LNCAP (cell line): ENCODE data around the gene KLHL33.

Experiments
- CTCF ChIP-seq: fragments of 450-650 bp; IDR thresholded peaks from 2 replicates; pipeline ENCODE4 v1.5.1; 2017; ENCODE audit warnings: mild to moderate bottlenecking

Gene KLHL33

DNA sequence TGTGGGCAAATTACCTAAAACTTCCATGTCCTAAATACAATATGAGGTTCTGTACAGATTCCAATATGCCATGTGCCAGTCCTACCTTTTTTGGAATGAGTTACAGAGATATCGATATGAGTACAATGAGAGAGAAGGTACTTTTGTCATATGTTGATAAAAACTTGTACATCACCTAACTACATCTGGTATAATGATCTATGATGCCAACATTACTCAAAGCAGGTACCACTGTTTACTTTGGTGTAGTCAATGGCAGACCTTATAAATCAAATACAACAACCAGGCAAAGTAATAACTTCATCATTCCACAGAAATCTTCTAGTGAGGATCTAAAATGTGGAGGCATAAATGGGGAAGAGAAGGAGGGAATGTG lies 35.4 kb downstream of the KLHL33 start:
- TF ChIP-seq CTCF, result no peak

DNA sequence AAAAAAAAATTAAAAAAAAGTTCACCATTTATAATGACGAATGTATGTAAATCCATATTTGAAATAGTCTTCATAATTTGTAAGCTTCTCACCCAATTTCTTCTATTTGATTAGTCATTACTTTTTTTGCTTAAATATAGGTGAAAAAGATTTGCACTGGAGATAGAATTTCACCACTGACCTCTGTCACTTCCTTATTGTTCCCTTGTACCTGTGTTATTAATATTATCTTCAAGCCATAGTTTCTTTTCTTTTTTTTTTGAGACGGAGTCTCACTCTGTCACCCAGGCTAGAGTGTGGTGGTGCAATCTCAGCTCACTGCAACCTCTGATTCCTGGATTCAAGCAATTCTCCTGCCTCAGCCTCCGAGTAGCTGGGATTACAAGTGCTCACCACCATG lies 38.5 kb downstream of the KLHL33 start:
- TF ChIP-seq CTCF, result no peak

DNA sequence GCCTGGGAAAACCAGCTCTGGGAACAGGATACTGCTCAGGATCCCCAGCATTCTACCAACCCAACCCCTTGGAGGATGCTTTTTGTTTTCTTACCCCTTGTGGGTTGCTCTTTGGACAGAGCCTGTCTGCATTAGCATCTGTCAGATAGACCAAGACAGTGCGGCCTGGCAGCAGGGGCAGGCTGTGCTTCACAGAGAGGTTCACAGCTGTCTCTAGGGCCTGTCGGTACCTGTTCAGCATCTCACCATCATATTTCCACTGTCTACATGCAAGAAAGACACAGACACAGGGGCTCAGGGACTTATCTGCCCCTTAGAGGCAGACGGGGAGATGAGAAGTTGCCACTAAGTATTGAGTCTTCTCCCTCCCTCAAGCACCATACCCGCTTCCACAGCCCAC lies 44.5 kb downstream of the KLHL33 start:
- TF ChIP-seq CTCF, result no peak

- TF ChIP-seq CTCF, result no peak
These were observed 47.8 kb downstream of the KLHL33 start for GRCh38 chr14:20388159-20388558.

- no peak for TF ChIP-seq CTCF
These were observed 48.4 kb downstream of the KLHL33 start for GRCh38 chr14:20387576-20387975.

DNA sequence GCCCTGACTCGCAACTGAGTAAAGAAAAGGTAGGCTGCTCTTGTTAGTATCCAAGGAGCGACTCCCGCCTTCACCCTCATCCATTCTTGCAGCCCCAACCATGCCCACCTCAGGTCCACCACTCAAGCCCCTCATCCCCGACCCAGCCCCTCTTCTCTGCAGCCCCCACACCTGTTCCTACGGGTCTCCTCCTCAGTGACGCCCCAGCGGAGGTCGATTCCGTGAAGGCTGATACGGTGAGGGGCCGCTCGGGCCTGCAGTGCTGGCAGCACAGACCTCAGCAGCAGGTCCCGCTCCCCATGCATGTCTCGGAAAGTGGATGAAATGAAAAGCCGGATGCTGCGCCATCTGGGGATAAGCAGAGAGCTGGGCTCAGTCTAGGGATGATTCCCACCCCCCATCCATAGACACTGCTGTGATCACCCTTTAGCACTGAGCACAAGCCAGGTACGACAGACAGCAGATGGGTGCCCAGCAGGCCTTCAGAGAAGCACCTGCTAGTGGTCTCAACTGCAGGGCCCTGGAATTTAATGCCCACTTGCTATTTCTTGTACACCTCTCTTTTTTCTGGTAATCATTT lies 49.6 kb downstream of the KLHL33 start:
- no peak for TF ChIP-seq CTCF

GRCh38 chr14:20384886-20385285 lies 51.1 kb downstream of the KLHL33 start:
- TF ChIP-seq CTCF, result no peak

DNA sequence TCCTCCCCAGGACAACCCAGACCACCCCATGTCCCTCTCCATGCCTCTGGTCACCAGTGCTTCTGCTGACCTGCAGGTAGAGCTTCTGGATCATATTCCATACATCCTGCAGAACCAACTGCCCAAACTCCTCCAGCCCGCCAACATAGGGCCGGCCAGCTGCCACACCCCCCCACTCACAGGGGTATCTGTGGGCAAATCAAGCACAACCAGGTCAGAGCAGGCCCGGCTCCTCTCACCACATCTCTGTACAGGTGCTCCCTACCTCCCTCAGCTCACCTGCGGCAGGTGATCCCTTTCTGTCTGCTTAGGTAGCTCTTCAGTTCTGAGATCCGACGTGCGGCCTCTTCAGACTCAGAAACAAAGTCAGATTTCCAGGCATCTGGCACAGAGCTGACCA lies 51.6 kb downstream of the KLHL33 start:
- TF ChIP-seq CTCF, result no peak
